Measurements from ENCODE around the gene RREB1. TPM values are rescaled to one million over a fixed set of nuclear protein-coding genes. Genes with fewer than 3 reads are reported as not detected.

Gene RREB1
- total RNA-seq, 4 donors from 2014 or later = 73.9 to 214 (median 107) TPM

GRCh38 chr6:7196019-7196402 lies 88.2 kb downstream of the RREB1 start:
- DNase-seq = no peak
- Histone ChIP-seq H3K27me3 (no peaks in the 10 kb centered on the region), H3K27ac (peak overlapping the region; percentile 47 to 75 (median 64)), H3K4me3 (no peak overlapping the region), H3K36me3 (peaks cover 0 to 11% (median 0%) of the 10 kb centered on the region in 4 donors), H3K4me1 (peaks cover 7 to 54% (median 35%) of the 10 kb centered on the region in 4 donors), H3K9me3 (no peaks in the 10 kb centered on the region)
- intact Hi-C loops (cut with DNase I; ENCODE audit: low total_unique reads) (no loop called here), in situ Hi-C loops (cut with MboI; ENCODE audit: low pct_ligation_motif_present in 1 of 4, low pct_unique_long_range_greater_than_20kb in 1 of 4, low sequenced_read_pairs in 3 of 4) (no loop called here)
- 33 to 47% methylated on average over 4 to 7 of the region's 7 CpGs for WGBS, 2 donors (ENCODE audit: low coverage in 1 of 2)
- TF ChIP-seq CTCF (IDR thresholded peaks at IDR 0.05) = no peak
- TF ChIP-seq EP300 (IDR thresholded peaks at IDR 0.05; ENCODE audit: low read depth) = no peak
- no peak for TF ChIP-seq POLR2A (IDR thresholded peaks at IDR 0.05)
- no peak for TF ChIP-seq POLR2AphosphoS5 (IDR thresholded peaks at IDR 0.05)

GRCh38 chr6:7196685-7197283 lies 89.0 kb downstream of the RREB1 start:
- TF ChIP-seq EP300 (IDR thresholded peaks at IDR 0.05; ENCODE audit: low read depth) (no peak), POLR2A (IDR thresholded peaks at IDR 0.05) (no peak), POLR2AphosphoS5 (IDR thresholded peaks at IDR 0.05) (no peak), CTCF (IDR thresholded peaks at IDR 0.05) (no peak)
- Histone ChIP-seq H3K36me3 (peaks cover 0 to 11% (median 0%) of the 10 kb centered on the region in 4 donors), H3K27me3 (no peaks in the 10 kb centered on the region), H3K9me3 (no peaks in the 10 kb centered on the region), H3K4me1 (peaks cover 7 to 57% (median 38%) of the 10 kb centered on the region in 4 donors), H3K4me3 (no peak overlapping the region), H3K27ac (peak overlapping the region in 2 of 4 donors; percentile 70 to 75)
- WGBS, 2 donors (ENCODE audit: low coverage in 1 of 2) = 81 to 94% methylated on average over 4 of the region's 4 CpGs
- DNase-seq = no peak
- intact Hi-C loops (cut with DNase I; ENCODE audit: low total_unique reads) (no loop called here), in situ Hi-C loops (cut with MboI; ENCODE audit: low pct_ligation_motif_present in 1 of 4, low pct_unique_long_range_greater_than_20kb in 1 of 4, low sequenced_read_pairs in 3 of 4) (no loop called here)

GRCh38 chr6:7197747-7198146 lies 90.0 kb downstream of the RREB1 start:
- H3K9me3 ChIP-seq = no peaks in the 10 kb centered on the region
- peaks cover 0 to 8% (median 0%) of the 10 kb centered on the region in 4 donors for H3K36me3 ChIP-seq
- DNase-seq = no peak
- H3K27me3 ChIP-seq = no peaks in the 10 kb centered on the region
- 67 to 90% methylated on average over 1 to 6 of the region's 6 CpGs for WGBS, 2 donors (ENCODE audit: low coverage in 1 of 2)
- peaks cover 7 to 57% (median 37%) of the 10 kb centered on the region in 4 donors for H3K4me1 ChIP-seq
- H3K4me3 ChIP-seq = no peak overlapping the region
- intact Hi-C loops (cut with DNase I; ENCODE audit: low total_unique reads) = no loop called here
- H3K27ac ChIP-seq = no peak overlapping the region
- in situ Hi-C loops (cut with MboI; ENCODE audit: low pct_ligation_motif_present in 1 of 4, low pct_unique_long_range_greater_than_20kb in 1 of 4, low sequenced_read_pairs in 3 of 4) = no loop called here
- TF ChIP-seq POLR2A (IDR thresholded peaks at IDR 0.05) = no peak
- TF ChIP-seq POLR2AphosphoS5 (IDR thresholded peaks at IDR 0.05) = no peak
- no peak for TF ChIP-seq CTCF (IDR thresholded peaks at IDR 0.05)
- no peak for TF ChIP-seq EP300 (IDR thresholded peaks at IDR 0.05; ENCODE audit: low read depth)

GRCh38 chr6:7198833-7199800 lies 91.4 kb downstream of the RREB1 start:
- no peaks in the 10 kb centered on the region for H3K9me3 ChIP-seq
- intact Hi-C loops (cut with DNase I; ENCODE audit: low total_unique reads) = no loop called here
- peaks cover 0 to 8% (median 0%) of the 10 kb centered on the region in 4 donors for H3K36me3 ChIP-seq
- DNase-seq = no peak
- no peak overlapping the region for H3K4me3 ChIP-seq
- TF ChIP-seq POLR2AphosphoS5 (IDR thresholded peaks at IDR 0.05) = no peak
- no peak for TF ChIP-seq POLR2A (IDR thresholded peaks at IDR 0.05)
- TF ChIP-seq CTCF (IDR thresholded peaks at IDR 0.05) = no peak
- no peak for TF ChIP-seq EP300 (IDR thresholded peaks at IDR 0.05; ENCODE audit: low read depth)
- H3K27me3 ChIP-seq = no peaks in the 10 kb centered on the region
- 88 to 92% methylated on average over 8 to 11 of the region's 11 CpGs for WGBS, 2 donors (ENCODE audit: low coverage in 1 of 2)
- no peak overlapping the region for H3K27ac ChIP-seq
- in situ Hi-C loops (cut with MboI; ENCODE audit: low pct_ligation_motif_present in 1 of 4, low pct_unique_long_range_greater_than_20kb in 1 of 4, low sequenced_read_pairs in 3 of 4) = no loop called here
- peaks cover 7 to 47% (median 28%) of the 10 kb centered on the region in 4 donors for H3K4me1 ChIP-seq

All from transverse colon (tissue), 4 donors.